Breast epithelium (tissue), 3 donors: ENCODE results near the gene ZNF775.

Experiments
- CTCF ChIP-seq, 3 donors: fragments of 450-650 bp; IDR thresholded peaks; one replicate each; pipeline ENCODE4 v1.5.1; 2016 to 2017; ENCODE audit warnings: antibody characterized with exemption in 3 of 3, mild to moderate bottlenecking in 3 of 3, moderate library complexity in 3 of 3
- POLR2A ChIP-seq: fragments of 450-650 bp; IDR thresholded peaks from one replicate; pipeline ENCODE4 v1.6.1; 2016; ENCODE audit warnings: antibody characterized with exemption, mild to moderate bottlenecking, moderate library complexity

- TF ChIP-seq CTCF (IDR thresholded peaks at IDR 0.05) = peak; percentile 23 to 48 (median 34)
- no peak for TF ChIP-seq POLR2A
These were observed 22.7 kb upstream of the ZNF775 start for GRCh38 chr7:150356265-150356897.
